SK-N-SH (cell line): ENCODE data around the gene PTPN12. TPM values are rescaled to one million over a fixed set of nuclear protein-coding genes. Genes with fewer than 3 reads are reported as not detected.

Experiments
- CTCF ChIA-PET: fragments of 300-600, 350-600 bp; formaldehyde crosslinking; extraction: SDS; loops from one replicate; lab custom pipeline; 2021; lab: Yijun Ruan, JAX
- POLR2A ChIA-PET: fragments of 350-600 bp; sonication (Branson Sonifier 250); formaldehyde crosslinking; extraction: SDS; loops from one replicate; lab custom pipeline; 2020; ENCODE audit warnings: antibody characterized with exemption, inconsistent platforms; lab: Yijun Ruan, JAX
- DNase-seq: peaks from one replicate; pipeline ENCODE4 v3.0.0; 2012
- H2AFZ ChIP-seq: fragments of 200-600 bp; sonication (generic); 2 replicates; pipeline ENCODE4 v1.8.1; 2016; ENCODE audit warnings: antibody characterized with exemption, mild to moderate bottlenecking, low read depth
- H3F3A ChIP-seq: fragments of 200-600 bp; sonication (generic); replicated peaks from 2 replicates; pipeline ENCODE3; 2016; ENCODE audit warnings: antibody characterized with exemption, mild to moderate bottlenecking; ENCODE audit not compliant: insufficient read depth
- H3K27ac ChIP-seq, 2 experiments: fragments of 200-500 bp in 1 of 2; fragments of 200-600 bp in 1 of 2; sonication (Bioruptor generic) in 1 of 2; sonication (generic), shearing (Covaris generic) in 1 of 2; 2 replicates each; pipeline versions ENCODE4 v1.5.1 to v1.6.1; 2014 to 2016; ENCODE audit warnings: low read depth in 2 of 2, inconsistent platforms in 1 of 2, low read length in 1 of 2, mild to moderate bottlenecking in 1 of 2, mixed read lengths in 1 of 2
- H3K27me3 ChIP-seq: fragments of 200-600 bp; sonication (generic), shearing (Covaris generic); 2 replicates; pipeline ENCODE4 v1.6.1; 2016; ENCODE audit warnings: mixed run types; ENCODE audit not compliant: insufficient read depth
- H3K36me3 ChIP-seq, 2 experiments: fragments of 200-500 bp in 1 of 2; fragments of 200-600 bp in 1 of 2; sonication (Bioruptor generic) in 1 of 2; sonication (generic) in 1 of 2; replicated peaks in 1 of 2; 2 replicates each; pipeline versions ENCODE3 to v1.5.1; 2014 to 2016; ENCODE audit warnings: low read length in 1 of 2, mild to moderate bottlenecking in 1 of 2; ENCODE audit not compliant: insufficient read depth in 2 of 2, control insufficient read depth in 1 of 2
- H3K4me1 ChIP-seq, 2 experiments: fragments of 200-500 bp in 1 of 2; fragments of 200-600 bp in 1 of 2; sonication (Bioruptor generic) in 1 of 2; sonication (generic), shearing (Covaris generic) in 1 of 2; 2 replicates each; pipeline versions ENCODE4 v1.5.1 to v1.6.1; 2014 to 2016; ENCODE audit warnings: low read depth in 1 of 2, low read length in 1 of 2, mixed run types in 1 of 2; ENCODE audit not compliant: insufficient read depth in 2 of 2, control insufficient read depth in 1 of 2
- H3K4me2 ChIP-seq: fragments of 200-600 bp; sonication (generic), shearing (Covaris generic); 2 replicates; pipeline ENCODE4 v1.6.1; 2017; ENCODE audit warnings: mixed run types
- H3K4me3 ChIP-seq, 2 experiments: fragments of 200-500 bp in 1 of 2; fragments of 200-600 bp in 1 of 2; sonication (Bioruptor generic) in 1 of 2; sonication (generic), shearing (Covaris generic) in 1 of 2; 2 replicates each; pipeline versions ENCODE4 v1.5.1 to v1.8.1; 2014 to 2016; ENCODE audit warnings: low read depth in 2 of 2, inconsistent platforms in 1 of 2, low read length in 1 of 2, mild to moderate bottlenecking in 1 of 2, mixed read lengths in 1 of 2, moderate library complexity in 1 of 2
- H3K79me2 ChIP-seq: fragments of 200-600 bp; sonication (generic); 2 replicates; pipeline ENCODE4 v1.8.1; 2017; ENCODE audit warnings: mild to moderate bottlenecking; ENCODE audit not compliant: insufficient read depth
- H3K9ac ChIP-seq: fragments of 200-600 bp; sonication (generic); 2 replicates; pipeline ENCODE4 v1.6.1; 2017; ENCODE audit warnings: mixed run types
- H3K9me2 ChIP-seq: fragments of 200-600 bp; sonication (generic); 2 replicates; pipeline ENCODE4 v1.6.1; 2017; ENCODE audit warnings: mixed run types
- H3K9me3 ChIP-seq: fragments of 200-600 bp; sonication (generic); 2 replicates; pipeline ENCODE4 v1.6.1; 2017; ENCODE audit warnings: mixed run types, mild to moderate bottlenecking, moderate library complexity
- H4K20me1 ChIP-seq: fragments of 200-600 bp; sonication (generic); 2 replicates; pipeline ENCODE4 v1.6.1; 2017; ENCODE audit warnings: mild to moderate bottlenecking, mixed run types; ENCODE audit not compliant: insufficient read depth
- CHD2 ChIP-seq: fragments of 150-350 bp; IDR thresholded peaks from 2 replicates; pipeline ENCODE4 v1.6.1; 2018; ENCODE audit warnings: low read length; ENCODE audit not compliant: partially characterized antibody
- FOXM1 ChIP-seq: IDR thresholded peaks from 2 replicates; pipeline ENCODE4 v1.4.0; 2012; ENCODE audit warnings: low read depth, mild to moderate bottlenecking
- GABPA ChIP-seq: IDR thresholded peaks from 2 replicates; pipeline ENCODE4 v1.4.0; 2012; ENCODE audit warnings: low read depth, mild to moderate bottlenecking
- GATA2 ChIP-seq: sonication (generic); formaldehyde crosslinking; IDR thresholded peaks from 2 replicates; pipeline ENCODE4 v1.5.0; 2020; ENCODE audit warnings: mild to moderate bottlenecking, missing genetic modification reagents
- JUND ChIP-seq: IDR thresholded peaks from 2 replicates; pipeline ENCODE4 v1.4.0; 2012
- MXI1 ChIP-seq: IDR thresholded peaks from 2 replicates; pipeline ENCODE4 v1.6.1; 2012; ENCODE audit warnings: mild to moderate bottlenecking, low read depth, low read length, improper control_type of control experiment
- NRF1 ChIP-seq: IDR thresholded peaks from 2 replicates; pipeline ENCODE4 v1.6.1; 2012; ENCODE audit warnings: low read depth, mild to moderate bottlenecking, low read length
- RAD21 ChIP-seq: IDR thresholded peaks from 2 replicates; pipeline ENCODE4 v1.6.1; 2012; ENCODE audit warnings: mild to moderate bottlenecking, low read length
- RCOR1 ChIP-seq: fragments of 150-350 bp; IDR thresholded peaks from 2 replicates; pipeline ENCODE4 v1.6.1; 2017; ENCODE audit warnings: antibody characterized with exemption, low read length
- SMC3 ChIP-seq: IDR thresholded peaks from 2 replicates; pipeline ENCODE4 v1.6.1; 2012; ENCODE audit warnings: low read depth, low read length, improper control_type of control experiment
- TAF1 ChIP-seq: IDR thresholded peaks from 2 replicates; pipeline ENCODE4 v1.6.1; 2012; ENCODE audit warnings: low read depth, mild to moderate bottlenecking, low read length, moderate library complexity, borderline replicate concordance
- TCF12 ChIP-seq: IDR thresholded peaks from 2 replicates; pipeline ENCODE4 v1.4.0; 2012
- TEAD4 ChIP-seq: IDR thresholded peaks from 2 replicates; pipeline ENCODE4 v1.4.0; 2012; ENCODE audit warnings: mild to moderate bottlenecking, borderline replicate concordance; ENCODE audit not compliant: insufficient read depth
- WGBS: methylation state at CpG from one replicate; pipeline ENCODE4 v1.1.6; 2017; ENCODE audit warnings: low lambda C conversion rate; 5-methylcytosine and 5-hydroxymethylcytosine counted together
- polyA plus RNA-seq, 3 experiments: library from polyadenylated mRNA; depleted of rRNA; stranded (reverse); fragments of >200 nt; gene quantifications; 2 replicates each; pipeline ENCODE4 v1.2.3, GENCODE V29; 2012
- TF ChIP-seq, protein P1 (sequence below): fragments of 150-350 bp; IDR thresholded peaks from 2 replicates; pipeline ENCODE4 v1.6.1; 2017; ENCODE audit warnings: antibody characterized with exemption, low read length, low read depth, borderline replicate concordance
- TF ChIP-seq, protein P2 (sequence below): IDR thresholded peaks from 2 replicates; pipeline ENCODE4 v1.4.0; 2012; ENCODE audit warnings: low read depth, borderline replicate concordance
- TF ChIP-seq, protein P3 (sequence below): IDR thresholded peaks from 2 replicates; pipeline ENCODE4 v1.6.1; 2012; ENCODE audit warnings: mild to moderate bottlenecking, low read depth, low read length, moderate library complexity

PTPN12 gene
- polyA plus RNA-seq, 1 of the 3 experiments (the other 2 are of a cell fraction) = 23.3 TPM

DNA sequence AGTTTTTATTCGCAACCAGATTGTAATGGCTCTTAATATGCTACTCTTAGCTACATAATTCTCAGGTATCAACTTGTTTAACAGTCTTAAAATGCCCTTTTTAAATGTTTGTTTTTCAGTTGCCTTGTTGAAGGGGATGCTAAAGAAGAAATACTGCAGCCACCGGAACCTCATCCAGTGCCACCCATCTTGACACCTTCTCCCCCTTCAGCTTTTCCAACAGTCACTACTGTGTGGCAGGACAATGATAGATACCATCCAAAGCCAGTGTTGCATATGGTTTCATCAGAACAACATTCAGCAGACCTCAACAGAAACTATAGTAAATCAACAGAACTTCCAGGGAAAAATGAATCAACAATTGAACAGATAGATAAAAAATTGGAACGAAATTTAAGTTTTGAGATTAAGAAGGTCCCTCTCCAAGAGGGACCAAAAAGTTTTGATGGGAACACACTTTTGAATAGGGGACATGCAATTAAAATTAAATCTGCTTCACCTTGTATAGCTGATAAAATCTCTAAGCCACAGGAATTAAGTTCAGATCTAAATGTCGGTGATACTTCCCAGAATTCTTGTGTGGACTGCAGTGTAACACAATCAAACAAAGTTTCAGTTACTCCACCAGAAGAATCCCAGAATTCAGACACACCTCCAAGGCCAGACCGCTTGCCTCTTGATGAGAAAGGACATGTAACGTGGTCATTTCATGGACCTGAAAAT lies 89.7 kb downstream of the PTPN12 start:
- peaks cover 15% of the 10 kb centered on the region for H3F3A ChIP-seq
- H3K4me3 ChIP-seq = no peak overlapping the region
- TF ChIP-seq RAD21 (no peak), TEAD4 (no peak), TCF12 (no peak), NRF1 (no peak), TAF1 (no peak), GATA2 (CRISPR knock-in tag) (no peak), MXI1 (no peak), CHD2 (no peak), FOXM1 (no peak), SMC3 (no peak), RCOR1 (no peak), JUND (no peak), GABPA (no peak)
- TF ChIP-seq, protein P1, sequence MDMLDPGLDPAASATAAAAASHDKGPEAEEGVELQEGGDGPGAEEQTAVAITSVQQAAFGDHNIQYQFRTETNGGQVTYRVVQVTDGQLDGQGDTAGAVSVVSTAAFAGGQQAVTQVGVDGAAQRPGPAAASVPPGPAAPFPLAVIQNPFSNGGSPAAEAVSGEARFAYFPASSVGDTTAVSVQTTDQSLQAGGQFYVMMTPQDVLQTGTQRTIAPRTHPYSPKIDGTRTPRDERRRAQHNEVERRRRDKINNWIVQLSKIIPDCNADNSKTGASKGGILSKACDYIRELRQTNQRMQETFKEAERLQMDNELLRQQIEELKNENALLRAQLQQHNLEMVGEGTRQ = no peak
- TF ChIP-seq, protein P2, sequence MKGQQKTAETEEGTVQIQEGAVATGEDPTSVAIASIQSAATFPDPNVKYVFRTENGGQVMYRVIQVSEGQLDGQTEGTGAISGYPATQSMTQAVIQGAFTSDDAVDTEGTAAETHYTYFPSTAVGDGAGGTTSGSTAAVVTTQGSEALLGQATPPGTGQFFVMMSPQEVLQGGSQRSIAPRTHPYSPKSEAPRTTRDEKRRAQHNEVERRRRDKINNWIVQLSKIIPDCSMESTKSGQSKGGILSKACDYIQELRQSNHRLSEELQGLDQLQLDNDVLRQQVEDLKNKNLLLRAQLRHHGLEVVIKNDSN = no peak
- TF ChIP-seq, protein P3, sequence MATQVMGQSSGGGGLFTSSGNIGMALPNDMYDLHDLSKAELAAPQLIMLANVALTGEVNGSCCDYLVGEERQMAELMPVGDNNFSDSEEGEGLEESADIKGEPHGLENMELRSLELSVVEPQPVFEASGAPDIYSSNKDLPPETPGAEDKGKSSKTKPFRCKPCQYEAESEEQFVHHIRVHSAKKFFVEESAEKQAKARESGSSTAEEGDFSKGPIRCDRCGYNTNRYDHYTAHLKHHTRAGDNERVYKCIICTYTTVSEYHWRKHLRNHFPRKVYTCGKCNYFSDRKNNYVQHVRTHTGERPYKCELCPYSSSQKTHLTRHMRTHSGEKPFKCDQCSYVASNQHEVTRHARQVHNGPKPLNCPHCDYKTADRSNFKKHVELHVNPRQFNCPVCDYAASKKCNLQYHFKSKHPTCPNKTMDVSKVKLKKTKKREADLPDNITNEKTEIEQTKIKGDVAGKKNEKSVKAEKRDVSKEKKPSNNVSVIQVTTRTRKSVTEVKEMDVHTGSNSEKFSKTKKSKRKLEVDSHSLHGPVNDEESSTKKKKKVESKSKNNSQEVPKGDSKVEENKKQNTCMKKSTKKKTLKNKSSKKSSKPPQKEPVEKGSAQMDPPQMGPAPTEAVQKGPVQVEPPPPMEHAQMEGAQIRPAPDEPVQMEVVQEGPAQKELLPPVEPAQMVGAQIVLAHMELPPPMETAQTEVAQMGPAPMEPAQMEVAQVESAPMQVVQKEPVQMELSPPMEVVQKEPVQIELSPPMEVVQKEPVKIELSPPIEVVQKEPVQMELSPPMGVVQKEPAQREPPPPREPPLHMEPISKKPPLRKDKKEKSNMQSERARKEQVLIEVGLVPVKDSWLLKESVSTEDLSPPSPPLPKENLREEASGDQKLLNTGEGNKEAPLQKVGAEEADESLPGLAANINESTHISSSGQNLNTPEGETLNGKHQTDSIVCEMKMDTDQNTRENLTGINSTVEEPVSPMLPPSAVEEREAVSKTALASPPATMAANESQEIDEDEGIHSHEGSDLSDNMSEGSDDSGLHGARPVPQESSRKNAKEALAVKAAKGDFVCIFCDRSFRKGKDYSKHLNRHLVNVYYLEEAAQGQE = no peak
- TF ChIP-seq, all 33 proteins: peak for 0
- DNase-seq = no peak
- Histone ChIP-seq H3K27me3 (no peaks in the 10 kb centered on the region), H2AFZ (no peak overlapping the region), H3K36me3 (peaks cover 32 to 81% of the 10 kb centered on the region in 2 experiments), H3K4me1 (no peaks in the 10 kb centered on the region), H3K4me2 (no peak overlapping the region), H3K9me2 (no peaks in the 10 kb centered on the region), H4K20me1 (no peaks in the 10 kb centered on the region), H3K9me3 (no peaks in the 10 kb centered on the region), H3K27ac (no peak overlapping the region), H3K79me2 (peaks cover 32% of the 10 kb centered on the region), H3K9ac (no peak overlapping the region)
- ChIA-PET CTCF (interaction anchor here (1.3 to 1.5 kb wide), 2 partner anchors 22 to 25 kb away, joined by 3 to 8 read pairs; no protein-coding TSS in a partner anchor), POLR2A (no interaction called here)
- 94% methylated on average over 6 of the region's 6 CpGs for WGBS
